DOHH2 (cell line): Measurements from ENCODE around the gene IKZF3.

Experiments
- H3F3A ChIP-seq: fragments of 200-600 bp; sonication (generic), shearing (Covaris generic); 2 replicates; pipeline ENCODE4 v1.6.0; 2016; ENCODE audit warnings: antibody characterized with exemption, mild to moderate bottlenecking; ENCODE audit not compliant: control insufficient read depth, insufficient read depth
- H3K27ac ChIP-seq: fragments of 200-600 bp; sonication (generic); 2 replicates; pipeline ENCODE4 v1.5.1; 2014; ENCODE audit warnings: low read depth, mild to moderate bottlenecking, low read length, moderate library complexity
- H3K27me3 ChIP-seq: fragments of 200-600 bp; sonication (generic); 2 replicates; pipeline ENCODE4 v1.6.1; 2014; ENCODE audit warnings: mild to moderate bottlenecking, low read length, mixed read lengths; ENCODE audit not compliant: control insufficient read depth
- H3K36me3 ChIP-seq: fragments of 200-600 bp; sonication (generic); 2 replicates; pipeline ENCODE4 v1.6.1; 2014; ENCODE audit warnings: mild to moderate bottlenecking, low read length, moderate library complexity, mixed read lengths; ENCODE audit not compliant: control insufficient read depth
- H3K4me1 ChIP-seq: fragments of 200-600 bp; sonication (generic); 2 replicates; pipeline ENCODE4 v1.6.1; 2014; ENCODE audit warnings: mild to moderate bottlenecking, low read length, mixed read lengths; ENCODE audit not compliant: control insufficient read depth
- H3K4me2 ChIP-seq: fragments of 200-600 bp; sonication (generic); 2 replicates; pipeline ENCODE4 v1.6.0; 2014; ENCODE audit warnings: mild to moderate bottlenecking, low read length, moderate library complexity
- H3K4me3 ChIP-seq: fragments of 200-600 bp; sonication (generic); 2 replicates; pipeline ENCODE4 v1.5.1; 2014; ENCODE audit warnings: mild to moderate bottlenecking, low read length, mixed read lengths
- H3K79me2 ChIP-seq: fragments of 200-600 bp; sonication (generic); 2 replicates; pipeline ENCODE4 v1.6.1; 2014; ENCODE audit warnings: mild to moderate bottlenecking, low read length, mixed read lengths; ENCODE audit not compliant: control insufficient read depth
- H3K9me2 ChIP-seq: fragments of 200-600 bp; sonication (generic); replicated peaks from 2 replicates; pipeline ENCODE4 v1.6.1; 2014; ENCODE audit warnings: mild to moderate bottlenecking, low read length, mixed read lengths; ENCODE audit not compliant: control insufficient read depth
- H3K9me3 ChIP-seq: fragments of 200-600 bp; sonication (generic); 2 replicates; pipeline ENCODE4 v1.6.1; 2014; ENCODE audit warnings: antibody characterized with exemption, low read length, mixed read lengths; ENCODE audit not compliant: control insufficient read depth, insufficient read depth
- H4K20me1 ChIP-seq: fragments of 200-600 bp; sonication (generic); 2 replicates; pipeline ENCODE4 v1.6.0; 2014; ENCODE audit warnings: low read depth, mild to moderate bottlenecking, antibody characterized with exemption, low read length, moderate library complexity; ENCODE audit not compliant: control insufficient read depth, insufficient read depth
- EZH2phosphoT487 ChIP-seq: fragments of 200-600 bp; sonication (generic); IDR thresholded peaks from 2 replicates; pipeline ENCODE4 v1.6.1; 2017; ENCODE audit warnings: borderline replicate concordance, mild to moderate bottlenecking, antibody characterized with exemption, low read length, moderate library complexity, mixed read lengths
- TF ChIP-seq, protein P1 (sequence below): fragments of 200-600 bp; sonication (generic); IDR thresholded peaks from one replicate; pipeline ENCODE4 v1.5.1; 2014; ENCODE audit warnings: antibody characterized with exemption, mild to moderate bottlenecking, low read depth, low read length; ENCODE audit not compliant: poor library complexity, severe bottlenecking

Gene IKZF3

DNA sequence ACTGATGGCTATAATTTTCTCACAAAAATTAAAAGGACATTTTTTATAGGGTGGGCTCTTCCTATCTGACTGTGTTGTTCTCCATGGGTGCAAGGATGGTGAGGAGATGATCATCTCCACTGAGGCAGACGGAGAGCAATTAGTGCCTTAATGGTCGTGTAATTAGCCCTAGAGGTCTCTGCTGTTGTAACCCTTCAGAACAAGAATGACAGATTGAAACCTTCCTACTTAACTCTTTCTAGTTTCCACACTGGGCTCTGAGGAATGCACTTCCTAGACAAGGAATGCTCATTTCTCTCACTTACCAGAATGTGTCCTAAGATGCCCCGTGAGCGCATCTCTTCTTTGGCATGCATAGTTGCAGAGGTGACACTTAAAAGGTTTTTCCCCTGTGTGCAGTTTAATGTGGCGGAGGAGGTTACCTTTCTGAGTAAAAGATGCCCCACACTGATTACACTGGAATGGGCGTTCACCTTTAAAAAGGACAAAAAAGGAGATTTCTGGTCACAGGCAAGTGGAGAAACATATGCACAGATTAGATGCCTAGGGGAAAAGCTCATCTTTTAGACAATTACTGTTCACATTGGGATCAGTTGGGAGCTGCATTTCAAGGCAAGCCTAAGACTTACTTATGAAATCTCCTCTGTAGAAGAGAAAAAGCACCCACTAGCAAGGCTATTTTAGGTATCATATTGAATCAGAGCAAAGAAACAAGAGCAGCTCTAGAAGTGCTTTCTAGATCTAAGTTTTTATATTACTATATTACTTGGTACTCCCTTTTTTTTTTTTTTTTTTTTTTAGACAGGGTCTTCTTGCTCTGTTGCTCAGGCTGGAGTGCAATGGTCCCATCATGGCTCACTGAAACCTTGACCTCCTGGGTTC, 72.8 kb downstream of the IKZF3 start:
- peaks cover 100% of the 10 kb centered on the region for H3K4me1 ChIP-seq
- TF ChIP-seq EZH2phosphoT487 = no peak
- no peaks in the 10 kb centered on the region for H3K9me3 ChIP-seq
- no peaks in the 10 kb centered on the region for H3K27me3 ChIP-seq
- no peaks in the 10 kb centered on the region for H3K9me2 ChIP-seq
- peak overlapping the region; percentile 76 for H3K4me2 ChIP-seq
- peaks cover 58% of the 10 kb centered on the region for H3F3A ChIP-seq
- peak overlapping the region; percentile 65 for H3K4me3 ChIP-seq
- H4K20me1 ChIP-seq = no peaks in the 10 kb centered on the region
- peak overlapping the region; percentile 100 for H3K27ac ChIP-seq
- peaks cover 85% of the 10 kb centered on the region for H3K36me3 ChIP-seq
- peaks cover 79% of the 10 kb centered on the region for H3K79me2 ChIP-seq

DNA sequence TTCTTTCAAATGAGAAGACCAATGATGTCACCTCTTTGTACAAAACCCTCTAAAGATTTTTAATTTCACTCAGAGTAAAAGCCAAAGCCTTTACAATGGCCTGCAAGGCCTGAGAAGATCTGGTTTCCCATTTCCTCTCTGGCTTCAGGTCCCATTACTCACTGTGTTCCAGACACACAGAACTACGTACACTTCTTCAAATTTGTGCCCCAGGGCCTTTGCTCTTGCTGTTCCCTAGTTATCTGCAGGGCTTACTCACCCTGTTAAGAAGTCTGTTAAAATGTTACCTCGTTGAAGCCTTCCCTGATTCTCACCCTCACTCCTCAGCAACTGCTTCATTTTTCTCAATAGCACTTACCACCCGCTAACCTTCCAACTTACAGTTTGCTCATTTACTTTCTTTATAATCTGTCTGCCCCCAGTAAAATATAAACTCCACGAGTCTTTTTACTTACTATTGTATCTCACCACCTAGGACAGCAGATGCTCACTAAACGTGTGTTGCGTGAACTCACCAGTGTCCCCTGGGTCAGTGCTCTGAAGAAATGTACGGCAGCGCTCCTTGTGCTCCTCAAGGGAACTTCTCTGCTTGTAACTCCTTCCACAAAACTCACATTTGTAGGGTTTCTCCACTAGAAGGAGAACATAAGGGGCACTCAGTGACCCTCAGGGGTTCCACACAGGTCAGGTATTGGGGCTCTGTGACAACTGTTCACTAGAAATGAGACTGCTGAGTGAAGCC, 76.2 kb downstream of the IKZF3 start:
- H3K27me3 ChIP-seq = no peaks in the 10 kb centered on the region
- H3K36me3 ChIP-seq = peaks cover 99% of the 10 kb centered on the region
- peak overlapping the region; percentile 39 for H3K4me2 ChIP-seq
- H3K9me3 ChIP-seq = no peaks in the 10 kb centered on the region
- peak overlapping the region; percentile 57 for H3K27ac ChIP-seq
- no peak for TF ChIP-seq EZH2phosphoT487
- TF ChIP-seq, protein P1, sequence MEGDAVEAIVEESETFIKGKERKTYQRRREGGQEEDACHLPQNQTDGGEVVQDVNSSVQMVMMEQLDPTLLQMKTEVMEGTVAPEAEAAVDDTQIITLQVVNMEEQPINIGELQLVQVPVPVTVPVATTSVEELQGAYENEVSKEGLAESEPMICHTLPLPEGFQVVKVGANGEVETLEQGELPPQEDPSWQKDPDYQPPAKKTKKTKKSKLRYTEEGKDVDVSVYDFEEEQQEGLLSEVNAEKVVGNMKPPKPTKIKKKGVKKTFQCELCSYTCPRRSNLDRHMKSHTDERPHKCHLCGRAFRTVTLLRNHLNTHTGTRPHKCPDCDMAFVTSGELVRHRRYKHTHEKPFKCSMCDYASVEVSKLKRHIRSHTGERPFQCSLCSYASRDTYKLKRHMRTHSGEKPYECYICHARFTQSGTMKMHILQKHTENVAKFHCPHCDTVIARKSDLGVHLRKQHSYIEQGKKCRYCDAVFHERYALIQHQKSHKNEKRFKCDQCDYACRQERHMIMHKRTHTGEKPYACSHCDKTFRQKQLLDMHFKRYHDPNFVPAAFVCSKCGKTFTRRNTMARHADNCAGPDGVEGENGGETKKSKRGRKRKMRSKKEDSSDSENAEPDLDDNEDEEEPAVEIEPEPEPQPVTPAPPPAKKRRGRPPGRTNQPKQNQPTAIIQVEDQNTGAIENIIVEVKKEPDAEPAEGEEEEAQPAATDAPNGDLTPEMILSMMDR = no peak
- peaks cover 97% of the 10 kb centered on the region for H3K79me2 ChIP-seq
- peaks cover 35% of the 10 kb centered on the region for H3F3A ChIP-seq
- peak overlapping the region; percentile 29; the same call in 1 of the 2 replicates for H3K4me3 ChIP-seq
- peaks cover 100% of the 10 kb centered on the region for H3K4me1 ChIP-seq
- H3K9me2 ChIP-seq = no peaks in the 10 kb centered on the region
- no peaks in the 10 kb centered on the region for H4K20me1 ChIP-seq

DNA sequence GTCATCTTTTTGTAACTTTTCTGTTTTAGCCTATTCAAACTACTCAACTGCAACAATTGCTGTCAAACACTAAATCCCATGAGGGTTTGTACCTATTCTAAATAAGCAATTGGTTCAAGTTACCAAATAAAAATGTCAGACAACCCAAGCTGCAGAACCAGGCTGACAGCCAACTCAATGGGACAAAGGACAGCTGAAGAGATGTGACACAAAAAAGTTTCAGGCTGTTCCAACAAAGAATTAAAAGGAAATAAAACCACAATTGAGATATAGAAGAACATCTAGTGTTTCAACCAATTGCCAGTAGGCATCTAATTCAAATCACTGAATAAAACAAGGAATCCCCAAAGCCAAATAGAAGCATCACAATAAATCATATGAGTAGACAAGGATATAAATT, 77.1 kb downstream of the IKZF3 start:
- peaks cover 99% of the 10 kb centered on the region for H3K36me3 ChIP-seq
- peak overlapping the region; percentile 39 for H3K4me2 ChIP-seq
- no peaks in the 10 kb centered on the region for H3K27me3 ChIP-seq
- TF ChIP-seq, protein P1 = no peak
- no peak for TF ChIP-seq EZH2phosphoT487
- peaks cover 97% of the 10 kb centered on the region for H3K79me2 ChIP-seq
- peak overlapping the region; percentile 29; the same call in 1 of the 2 replicates for H3K4me3 ChIP-seq
- H3K4me1 ChIP-seq = peaks cover 100% of the 10 kb centered on the region
- H3K27ac ChIP-seq = peak overlapping the region; percentile 57
- no peaks in the 10 kb centered on the region for H4K20me1 ChIP-seq
- H3K9me2 ChIP-seq = no peaks in the 10 kb centered on the region
- peaks cover 33% of the 10 kb centered on the region for H3F3A ChIP-seq
- no peaks in the 10 kb centered on the region for H3K9me3 ChIP-seq

DNA sequence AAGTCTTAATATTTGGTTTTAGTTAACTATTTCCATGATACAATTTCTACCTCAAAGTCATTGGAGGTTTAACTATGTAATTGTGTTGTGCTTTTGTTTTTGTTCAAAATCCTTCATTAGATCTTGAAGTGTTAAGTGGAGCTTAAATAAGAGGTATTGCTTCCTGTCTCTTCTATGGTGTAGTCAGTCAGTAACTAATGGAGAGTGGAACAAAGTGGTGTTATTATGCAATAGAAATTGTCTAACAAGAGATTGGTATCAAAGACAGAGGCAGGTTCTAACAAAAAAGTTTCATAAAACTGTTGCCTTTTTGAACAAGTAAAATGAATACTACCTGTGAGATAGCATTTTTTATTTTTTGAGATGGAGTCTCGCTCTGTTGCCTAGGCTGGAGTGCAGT, 81.1 kb downstream of the IKZF3 start:
- H3K4me1 ChIP-seq = peaks cover 100% of the 10 kb centered on the region
- peak overlapping the region; percentile 89 for H3K27ac ChIP-seq
- H3F3A ChIP-seq = peaks cover 50% of the 10 kb centered on the region
- H3K36me3 ChIP-seq = peaks cover 97% of the 10 kb centered on the region
- no peaks in the 10 kb centered on the region for H4K20me1 ChIP-seq
- H3K79me2 ChIP-seq = peaks cover 98% of the 10 kb centered on the region
- TF ChIP-seq, protein P1 = no peak
- TF ChIP-seq EZH2phosphoT487 = no peak
- no peaks in the 10 kb centered on the region for H3K9me2 ChIP-seq
- no peaks in the 10 kb centered on the region for H3K27me3 ChIP-seq
- H3K4me2 ChIP-seq = peak overlapping the region; percentile 94
- H3K4me3 ChIP-seq = peak overlapping the region; percentile 49
- H3K9me3 ChIP-seq = no peaks in the 10 kb centered on the region
